ENCODE data around the gene MCCC1.

DNA sequence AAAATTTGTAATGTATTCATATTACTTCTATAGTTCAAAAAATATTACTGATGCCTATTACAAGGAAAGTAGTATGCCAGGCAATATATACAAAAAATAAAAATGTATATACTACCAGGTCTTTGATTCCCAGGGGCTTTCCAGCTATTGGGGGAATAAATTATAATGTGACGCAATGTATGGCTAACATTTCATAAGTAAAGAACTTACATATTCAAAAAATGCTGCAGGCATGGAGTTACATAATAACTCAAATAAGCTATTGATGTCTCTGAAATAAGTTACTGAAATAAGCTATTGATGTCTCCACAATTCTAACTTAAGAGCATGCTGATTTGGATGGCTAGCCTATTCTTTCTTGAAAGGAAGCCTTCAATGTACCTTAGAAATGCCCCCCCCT lies 30.2 kb downstream of the MCCC1 start:
- TF ChIP-seq, protein P1, sequence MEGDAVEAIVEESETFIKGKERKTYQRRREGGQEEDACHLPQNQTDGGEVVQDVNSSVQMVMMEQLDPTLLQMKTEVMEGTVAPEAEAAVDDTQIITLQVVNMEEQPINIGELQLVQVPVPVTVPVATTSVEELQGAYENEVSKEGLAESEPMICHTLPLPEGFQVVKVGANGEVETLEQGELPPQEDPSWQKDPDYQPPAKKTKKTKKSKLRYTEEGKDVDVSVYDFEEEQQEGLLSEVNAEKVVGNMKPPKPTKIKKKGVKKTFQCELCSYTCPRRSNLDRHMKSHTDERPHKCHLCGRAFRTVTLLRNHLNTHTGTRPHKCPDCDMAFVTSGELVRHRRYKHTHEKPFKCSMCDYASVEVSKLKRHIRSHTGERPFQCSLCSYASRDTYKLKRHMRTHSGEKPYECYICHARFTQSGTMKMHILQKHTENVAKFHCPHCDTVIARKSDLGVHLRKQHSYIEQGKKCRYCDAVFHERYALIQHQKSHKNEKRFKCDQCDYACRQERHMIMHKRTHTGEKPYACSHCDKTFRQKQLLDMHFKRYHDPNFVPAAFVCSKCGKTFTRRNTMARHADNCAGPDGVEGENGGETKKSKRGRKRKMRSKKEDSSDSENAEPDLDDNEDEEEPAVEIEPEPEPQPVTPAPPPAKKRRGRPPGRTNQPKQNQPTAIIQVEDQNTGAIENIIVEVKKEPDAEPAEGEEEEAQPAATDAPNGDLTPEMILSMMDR (IDR thresholded peaks at IDR 0.05): no peak
- TF ChIP-seq POLR2A (IDR thresholded peaks at IDR 0.05; ENCODE audit: low read depth): no peak
